Heart left ventricle (tissue), 16 donors: ENCODE data around the gene POGZ. TPM values are rescaled to one million over a fixed set of nuclear protein-coding genes. Genes with fewer than 3 reads are reported as not detected.
A peak's percentile ranks its signal among the peaks of the same experiment; 100 is the strongest.

ENCODE experiments used
- ATAC-seq, 4 donors: fragments of 200-7000 bp; cut with Tn5 transposase; one replicate each; pipeline ENCODE4 v1.9.1; 2020 to 2022; ENCODE audit warnings: moderate library complexity in 4 of 4, mild to moderate bottlenecking in 3 of 4, moderate number of reproducible peaks in 1 of 4
- DNase-seq, 5 donors: peaks; one replicate each; pipeline ENCODE4 v3.0.0-alpha.2; 2020
- H3K27ac ChIP-seq, 12 donors: fragments of 200-600 bp; sonication (generic) in 4 of 12; one replicate each; pipeline versions ENCODE4 v1.5.0 to v1.8.0; 2016 to 2022; ENCODE audit warnings: mild to moderate bottlenecking in 2 of 12
- H3K27me3 ChIP-seq, 9 donors: fragments of 200-600 bp; sonication (generic) in 2 of 9; one replicate each; pipeline versions ENCODE4 v1.5.1 to v1.8.0; 2016 to 2022; ENCODE audit warnings: mild to moderate bottlenecking in 3 of 9
- H3K36me3 ChIP-seq, 9 donors: fragments of 200-600 bp; sonication (generic) in 2 of 9; one replicate each; pipeline versions ENCODE4 v1.5.0 to v1.8.0; 2018 to 2022; ENCODE audit warnings: mild to moderate bottlenecking in 2 of 9
- H3K4me1 ChIP-seq, 12 donors: fragments of 200-600 bp; sonication (generic) in 4 of 12; one replicate each; pipeline versions ENCODE4 v1.5.0 to v1.8.0; 2016 to 2022; ENCODE audit warnings: mild to moderate bottlenecking in 3 of 12
- H3K4me3 ChIP-seq, 12 donors: fragments of 200-600 bp; sonication (generic) in 4 of 12; one replicate each; pipeline versions ENCODE4 v1.5.0 to v1.8.0; 2017 to 2022; ENCODE audit warnings: mild to moderate bottlenecking in 9 of 12, moderate library complexity in 4 of 12
- H3K9me3 ChIP-seq, 12 donors: fragments of 200-600 bp; sonication (generic) in 4 of 12; one replicate each; pipeline versions ENCODE4 v1.5.0 to v1.8.0; 2016 to 2022; ENCODE audit warnings: mild to moderate bottlenecking in 1 of 12
- POLR2A ChIP-seq, 2 donors: fragments of 450-650 bp; IDR thresholded peaks; one replicate each; pipeline ENCODE4 v1.6.1; 2017; ENCODE audit warnings: antibody characterized with exemption in 2 of 2, mild to moderate bottlenecking in 2 of 2, moderate library complexity in 2 of 2
- WGBS, 4 donors: extraction: QIAGEN DNeasy Blood & Tissue Kit in 2 of 4; methylation state at CpG; one replicate each; pipeline versions ENCODE4 v1.1.5 to v1.1.7; 2013 to 2018; 5-methylcytosine and 5-hydroxymethylcytosine counted together
- intact Hi-C, 10 donors: fragments of 100-400 bp; cut with DNase I; formaldehyde crosslinking; loops; one replicate each; pipeline versions ENCODE4 v1.11.1 to v1.14.2; 2022
- long read RNA-seq, 3 donors: library from polyadenylated mRNA; unstranded; transcript quantifications; one replicate each; pipeline ENCODE4 v2.0.0, GENCODE V29; 2020 to 2021
- polyA plus RNA-seq, 2 donors: library from polyadenylated mRNA; stranded (reverse); fragments of 200-250 nt; gene quantifications; one replicate each; pipeline ENCODE4 v1.2.3, GENCODE V29; 2013
- total RNA-seq, 9 donors: library from RNA; depleted of rRNA in 2 of 9; stranded (reverse); fragments of >200 nt in 2 of 9; fragmentation: NEBNext Ultra II Directional in 3 of 9; extraction: Animal tissue kit (Norgen Biotek cat#: 25700) in 3 of 9; gene quantifications; one replicate each; pipeline versions ENCODE4 v1.1.0 to v1.2.4, GENCODE V29; 2016 to 2023
- TF ChIP-seq, protein P1 (sequence below), 12 donors: fragments of 200-600 bp; sonication (generic) in 4 of 12; IDR thresholded peaks; one replicate each; pipeline versions ENCODE4 v1.5.0 to v1.8.0; 2018 to 2022; ENCODE audit warnings: antibody characterized with exemption in 12 of 12, mild to moderate bottlenecking in 5 of 12
- donor health status: ischemic (EF 13 %, LVEDD 7.1; RV severe dilation, severe dysfunction).
- donor health status: healthy with polysubstance abuse.
- donor health status: DM: no; HTN: yes; CAD: no.
- donor health status: DM: no; HTN: no; CAD: no.
- donor health status: ischemic (EF 25% LVEDD 6.9; RV normal size, moderate dysfunction).
- donor health status: ischemic (EF 25% LVEDD 5.7; RV mildly dilated, moderate dysfunction).
- donor health status: healthy.
- donor health status: DM: yes; HTN: yes; CAD: no.
- donor health status: ischemic (EF 35%, LVEDD 5.7; RV mildly dilated, moderate dysfunction).
- donor health status: nonischemic (EF 11% LVEDD 7.7; RV severe dilation, severe dysfunction).
- donor health status: DM: yes; HTN: yes; CAD: no.
- donor health status: PGD.
- donor health status: ischemic (EF 29% LVEDD 5.4; RV normal size, mild dysfunction).
- donor health status: nonischemic (EF 23%, LVEDD 6.1; RV moderate dilation, normal function).

POGZ gene, protein sequence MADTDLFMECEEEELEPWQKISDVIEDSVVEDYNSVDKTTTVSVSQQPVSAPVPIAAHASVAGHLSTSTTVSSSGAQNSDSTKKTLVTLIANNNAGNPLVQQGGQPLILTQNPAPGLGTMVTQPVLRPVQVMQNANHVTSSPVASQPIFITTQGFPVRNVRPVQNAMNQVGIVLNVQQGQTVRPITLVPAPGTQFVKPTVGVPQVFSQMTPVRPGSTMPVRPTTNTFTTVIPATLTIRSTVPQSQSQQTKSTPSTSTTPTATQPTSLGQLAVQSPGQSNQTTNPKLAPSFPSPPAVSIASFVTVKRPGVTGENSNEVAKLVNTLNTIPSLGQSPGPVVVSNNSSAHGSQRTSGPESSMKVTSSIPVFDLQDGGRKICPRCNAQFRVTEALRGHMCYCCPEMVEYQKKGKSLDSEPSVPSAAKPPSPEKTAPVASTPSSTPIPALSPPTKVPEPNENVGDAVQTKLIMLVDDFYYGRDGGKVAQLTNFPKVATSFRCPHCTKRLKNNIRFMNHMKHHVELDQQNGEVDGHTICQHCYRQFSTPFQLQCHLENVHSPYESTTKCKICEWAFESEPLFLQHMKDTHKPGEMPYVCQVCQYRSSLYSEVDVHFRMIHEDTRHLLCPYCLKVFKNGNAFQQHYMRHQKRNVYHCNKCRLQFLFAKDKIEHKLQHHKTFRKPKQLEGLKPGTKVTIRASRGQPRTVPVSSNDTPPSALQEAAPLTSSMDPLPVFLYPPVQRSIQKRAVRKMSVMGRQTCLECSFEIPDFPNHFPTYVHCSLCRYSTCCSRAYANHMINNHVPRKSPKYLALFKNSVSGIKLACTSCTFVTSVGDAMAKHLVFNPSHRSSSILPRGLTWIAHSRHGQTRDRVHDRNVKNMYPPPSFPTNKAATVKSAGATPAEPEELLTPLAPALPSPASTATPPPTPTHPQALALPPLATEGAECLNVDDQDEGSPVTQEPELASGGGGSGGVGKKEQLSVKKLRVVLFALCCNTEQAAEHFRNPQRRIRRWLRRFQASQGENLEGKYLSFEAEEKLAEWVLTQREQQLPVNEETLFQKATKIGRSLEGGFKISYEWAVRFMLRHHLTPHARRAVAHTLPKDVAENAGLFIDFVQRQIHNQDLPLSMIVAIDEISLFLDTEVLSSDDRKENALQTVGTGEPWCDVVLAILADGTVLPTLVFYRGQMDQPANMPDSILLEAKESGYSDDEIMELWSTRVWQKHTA (N-terminal part only)
- total RNA-seq (10 to 100 TPM; 26.0 to 64.3 (median 35.5) TPM), polyA plus RNA-seq (10 to 100 TPM; 11.4 to 20.6 TPM)
- long read RNA-seq, donor 1, partial matches to known transcripts: 1 of 10 reads
- long read RNA-seq, donor 1, other reads (novel, unspliced or antisense): 9 of 10 reads
- long read RNA-seq, donor 2, partial matches to known transcripts: 4 of 14 reads
- long read RNA-seq, donor 2, other reads (novel, unspliced or antisense): 10 of 14 reads
- long read RNA-seq, donor 3, partial matches to known transcripts: 0 of 5 reads
- long read RNA-seq, donor 3, other reads (novel, unspliced or antisense): 5 of 5 reads

DNA sequence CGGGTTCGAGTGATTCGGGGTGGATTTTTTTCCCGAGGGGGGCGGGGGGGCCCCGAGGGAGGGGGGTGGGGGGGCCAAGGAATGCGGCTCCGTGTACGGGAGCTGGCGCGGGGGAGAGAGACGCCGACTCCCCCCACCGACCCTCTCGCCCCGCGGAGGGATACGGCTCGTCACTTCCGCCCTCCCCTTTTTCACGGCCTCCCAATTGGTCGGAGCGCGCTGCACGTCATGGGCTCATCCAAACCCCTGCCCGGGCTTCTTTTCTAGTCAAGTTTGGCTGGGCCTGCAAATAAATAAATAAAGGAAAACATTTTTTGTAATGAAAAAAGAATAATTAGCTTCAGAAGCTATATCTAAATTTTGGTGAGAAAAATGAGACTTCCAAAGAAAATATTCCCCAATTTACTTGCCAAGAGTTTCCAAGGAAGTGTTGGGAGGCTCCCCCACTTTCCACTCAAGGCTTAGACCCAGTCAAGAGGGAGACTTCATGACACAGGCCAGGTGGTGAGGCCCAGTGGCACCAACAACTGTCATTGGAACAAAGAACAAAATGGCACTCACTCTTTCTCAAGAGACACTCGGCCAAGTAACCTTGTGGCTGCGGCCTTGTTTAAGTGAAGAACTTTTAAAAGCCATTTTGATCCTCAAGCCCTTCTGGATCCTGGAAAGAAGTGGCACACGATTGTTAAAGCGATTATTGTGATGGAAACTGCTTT, at the start of gene POGZ:
POGZ (minus strand) TSS at position 164 of the 716 bp plus-strand sequence. CDS start 17,290 bp downstream, outside the sequence.
- intact Hi-C loops: loop anchor here in 6 of 10 donors (1.0 to 10.0 kb wide), 5 partner anchors 13 to 449 kb away; partner anchors contain the start of genes C2CD4D (in 1 of the 6), RORC (in 1 of the 6), THEM4 (in 1 of the 6) and TUFT1 (in 1 of the 6)
- H3K27me3 ChIP-seq: peaks cover 0 to 6% (median 0%) of the 10 kb centered on the region in 9 donors

DNA sequence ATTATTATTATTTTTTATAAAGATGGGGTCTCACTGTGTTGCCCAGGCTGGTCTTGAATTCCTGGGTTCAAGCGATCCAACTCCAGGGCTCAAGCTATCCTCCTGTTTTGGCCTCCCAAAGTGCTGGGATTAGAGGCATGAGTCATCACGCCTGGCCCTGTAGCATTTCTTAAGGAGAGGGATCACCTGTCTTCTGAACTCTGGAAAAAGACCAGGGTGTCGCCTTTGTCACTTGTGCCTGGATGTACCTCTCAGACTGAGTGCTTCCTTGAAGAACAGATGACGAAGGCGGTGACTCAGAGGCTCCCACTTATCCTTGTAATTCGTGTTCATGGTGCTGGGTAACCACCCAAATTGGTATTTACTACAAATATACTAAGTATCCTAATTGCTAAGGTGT, 49.5 kb upstream of the POGZ start:
- TF ChIP-seq, protein P1, sequence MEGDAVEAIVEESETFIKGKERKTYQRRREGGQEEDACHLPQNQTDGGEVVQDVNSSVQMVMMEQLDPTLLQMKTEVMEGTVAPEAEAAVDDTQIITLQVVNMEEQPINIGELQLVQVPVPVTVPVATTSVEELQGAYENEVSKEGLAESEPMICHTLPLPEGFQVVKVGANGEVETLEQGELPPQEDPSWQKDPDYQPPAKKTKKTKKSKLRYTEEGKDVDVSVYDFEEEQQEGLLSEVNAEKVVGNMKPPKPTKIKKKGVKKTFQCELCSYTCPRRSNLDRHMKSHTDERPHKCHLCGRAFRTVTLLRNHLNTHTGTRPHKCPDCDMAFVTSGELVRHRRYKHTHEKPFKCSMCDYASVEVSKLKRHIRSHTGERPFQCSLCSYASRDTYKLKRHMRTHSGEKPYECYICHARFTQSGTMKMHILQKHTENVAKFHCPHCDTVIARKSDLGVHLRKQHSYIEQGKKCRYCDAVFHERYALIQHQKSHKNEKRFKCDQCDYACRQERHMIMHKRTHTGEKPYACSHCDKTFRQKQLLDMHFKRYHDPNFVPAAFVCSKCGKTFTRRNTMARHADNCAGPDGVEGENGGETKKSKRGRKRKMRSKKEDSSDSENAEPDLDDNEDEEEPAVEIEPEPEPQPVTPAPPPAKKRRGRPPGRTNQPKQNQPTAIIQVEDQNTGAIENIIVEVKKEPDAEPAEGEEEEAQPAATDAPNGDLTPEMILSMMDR (IDR thresholded peaks at IDR 0.05): no peak
- TF ChIP-seq POLR2A (IDR thresholded peaks at IDR 0.05): no peak
- 87 to 91% (median 88%) methylated on average over 6 of the region's 6 CpGs for WGBS, 4 donors
- no peak for ATAC-seq

More for the DNA sequence above, at the start of gene POGZ:
- Histone ChIP-seq H3K27ac (peak within 1 kb of the TSS; percentile 90 to 99 (median 97)), H3K36me3 (peaks cover 0 to 4% (median 0%) of the 10 kb centered on the region in 9 donors), H3K4me3 (peak within 1 kb of the TSS; percentile 60 to 89 (median 79)), H3K9me3 (no peaks in the 10 kb centered on the region), H3K4me1 (peaks cover 0 to 36% (median 23%) of the 10 kb centered on the region in 12 donors)
- 12 to 15% (median 14%) methylated on average over 25 to 30 of the region's 30 CpGs for whole genome bisulfite sequencing, 4 donors
- no peak for TF ChIP-seq POLR2A (IDR thresholded peaks at IDR 0.05)
- TF ChIP-seq, protein P1 (IDR thresholded peaks at IDR 0.05): no peak
- DNase-seq (peak; percentile 98 to 99 (median 98)), ATAC-seq (peak; percentile 95 to 97 (median 96))

DNA sequence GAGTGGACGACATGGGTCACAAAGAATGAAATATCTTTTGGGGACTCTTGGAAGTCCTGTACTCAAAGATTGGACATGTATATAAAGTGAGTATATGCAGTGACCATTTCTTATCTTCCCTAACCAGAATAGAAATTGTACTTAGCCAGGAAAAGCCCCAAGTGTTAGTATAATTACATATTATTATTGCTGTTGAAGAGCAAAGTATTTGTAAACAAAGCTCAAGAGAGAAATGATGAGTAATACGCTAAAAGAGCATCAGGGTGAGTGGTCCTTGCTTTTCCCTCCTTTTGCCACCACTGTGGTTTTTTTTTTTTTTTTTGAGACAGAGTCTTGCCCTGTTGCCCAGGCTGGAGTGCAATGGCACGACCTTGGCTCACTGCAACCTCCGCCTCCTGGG, 45.5 kb upstream of the POGZ start:
- DNase-seq (no peak), ATAC-seq (no peak)
- Histone ChIP-seq H3K27ac (peak overlapping the region in 1 of 12 donors; percentile 53), H3K27me3 (peaks cover 0 to 4% (median 0%) of the 10 kb centered on the region in 9 donors), H3K36me3 (no peaks in the 10 kb centered on the region), H3K4me1 (peaks cover 0 to 7% (median 0%) of the 10 kb centered on the region in 12 donors), H3K9me3 (no peaks in the 10 kb centered on the region), H3K4me3 (no peak overlapping the region)
- intact Hi-C loops: no loop called here
- TF ChIP-seq, protein P1 (IDR thresholded peaks at IDR 0.05): no peak
- no peak for TF ChIP-seq POLR2A (IDR thresholded peaks at IDR 0.05)
- WGBS, 4 donors: 73 to 79% (median 76%) methylated on average over 4 of the region's 4 CpGs

More for the DNA sequence above, 49.5 kb upstream of the POGZ start:
- intact Hi-C loops: no loop called here
- Histone ChIP-seq H3K27ac (no peak overlapping the region), H3K4me3 (no peak overlapping the region), H3K36me3 (no peaks in the 10 kb centered on the region), H3K4me1 (peaks cover 0 to 25% (median 10%) of the 10 kb centered on the region in 12 donors), H3K9me3 (no peaks in the 10 kb centered on the region), H3K27me3 (peaks cover 0 to 20% (median 6%) of the 10 kb centered on the region in 9 donors)
- DNase-seq: no peak
